HepG2 (cell line): Measurements from ENCODE around the gene TEC. TPM values are rescaled to one million over a fixed set of nuclear protein-coding genes. Genes with fewer than 3 reads are reported as not detected.

Source experiments
- ATAC-seq: fragments of 200-7000 bp; cut with Tn5 transposase; 3 replicates; pipeline ENCODE4 v1.9.1; 2020; ENCODE audit warnings: mild to moderate bottlenecking, moderate library complexity
- BruUV-seq: library from RNA; stranded (reverse); fragments of 400-500 nt; replicated peaks from 2 replicates; lab custom pipeline; 2021; lab: Mats Ljungman, UMichigan
- CTCF ChIA-PET: fragments of 300-600 bp; formaldehyde crosslinking; extraction: SDS; loops from one replicate; lab custom pipeline; 2021; ENCODE audit warnings: low total read pairs, inconsistent platforms, low intra/inter-chr PET ratio; lab: Yijun Ruan, JAX
- POLR2A ChIA-PET: fragments of 350-600 bp; sonication (Branson Sonifier 250); formaldehyde crosslinking; loops from one replicate; lab custom pipeline; 2020; ENCODE audit warnings: antibody characterized with exemption, inconsistent platforms; lab: Yijun Ruan, JAX
- DNase-seq: peaks from one replicate; pipeline ENCODE4 v3.0.0-alpha.2; 2015; ENCODE audit warnings: low spot score
- FAIRE-seq: peaks from 3 replicates; lab custom pipeline; 2011; peaks lifted over from hg19 to GRCh38; lab: Jason Lieb, UNC
- H2AFZ ChIP-seq: one replicate; pipeline ENCODE4 v1.6.1; 2011; ENCODE audit warnings: low read length, inconsistent platforms
- H3K27ac ChIP-seq: fragments of 300-600 bp; 3 replicates; pipeline ENCODE4 v1.8.0; 2011; ENCODE audit warnings: mixed run types, mild to moderate bottlenecking, mixed read lengths, low read length, inconsistent platforms; ENCODE audit not compliant: insufficient read depth; ENCODE audit errors: extremely low read length
- H3K27me3 ChIP-seq, 2 experiments: fragments of 200-600 bp in 1 of 2; 2 replicates in 1 of 2; 3 replicates in 1 of 2; pipeline versions ENCODE4 v1.6.0 to v1.8.0; 2011; ENCODE audit warnings: low read length in 2 of 2, mild to moderate bottlenecking in 2 of 2, moderate library complexity in 2 of 2, inconsistent platforms in 1 of 2; ENCODE audit not compliant: insufficient read depth in 2 of 2, control insufficient read depth in 1 of 2
- H3K36me3 ChIP-seq, 2 experiments: fragments of 200-600 bp in 1 of 2; replicated peaks in 1 of 2; 2 replicates in 1 of 2; 3 replicates in 1 of 2; pipeline versions ENCODE4 v1.5.1 to v1.8.0; 2011; ENCODE audit warnings: low read length in 2 of 2, inconsistent platforms in 1 of 2; ENCODE audit not compliant: insufficient read depth in 2 of 2, control insufficient read depth in 1 of 2
- H3K4me1 ChIP-seq: 2 replicates; pipeline ENCODE4 v1.5.1; 2012; ENCODE audit warnings: low read length, inconsistent platforms; ENCODE audit not compliant: insufficient read depth
- H3K4me2 ChIP-seq: 2 replicates; pipeline ENCODE4 v1.6.0; 2011; ENCODE audit warnings: low read depth, low read length, inconsistent platforms
- H3K4me3 ChIP-seq, 3 experiments: fragments of 200-600 bp in 1 of 3; sonication (generic), shearing (Covaris generic) in 1 of 3; replicated peaks in 1 of 3; 2 replicates each; pipeline ENCODE4 v1.5.1; 2011 to 2016; ENCODE audit warnings: low read length in 3 of 3, inconsistent platforms in 2 of 3, low read depth in 2 of 3, mild to moderate bottlenecking in 2 of 3, control low read depth in 1 of 3, mixed read lengths in 1 of 3; ENCODE audit not compliant: insufficient read depth in 1 of 3
- H3K79me2 ChIP-seq: one replicate; pipeline ENCODE4 v1.6.1; 2011; ENCODE audit warnings: low read length, inconsistent platforms; ENCODE audit not compliant: insufficient read depth
- H3K9ac ChIP-seq: 2 replicates; pipeline ENCODE4 v1.6.0; 2011; ENCODE audit warnings: mild to moderate bottlenecking, low read depth, low read length, inconsistent platforms; ENCODE audit not compliant: insufficient read depth
- H3K9me3 ChIP-seq: 2 replicates; pipeline ENCODE4 v1.5.1; 2012; ENCODE audit warnings: mild to moderate bottlenecking, low read length
- H4K20me1 ChIP-seq: 2 replicates; pipeline ENCODE4 v1.6.0; 2011; ENCODE audit warnings: inconsistent platforms, mild to moderate bottlenecking, low read length, moderate library complexity; ENCODE audit not compliant: insufficient read depth
- FOXC1 ChIP-seq: sonication (generic); formaldehyde crosslinking; IDR thresholded peaks from 2 replicates; pipeline ENCODE4 v1.8.0; 2022; ENCODE audit warnings: mild to moderate bottlenecking, missing genetic modification reagents, borderline replicate concordance
- FOXK1 ChIP-seq: sonication (generic); formaldehyde crosslinking; IDR thresholded peaks from 2 replicates; pipeline ENCODE4 v1.4.0; 2020; ENCODE audit warnings: low read depth, missing genetic modification reagents, borderline replicate concordance
- HCFC1 ChIP-seq: fragments of 150-350 bp; IDR thresholded peaks from 2 replicates; pipeline ENCODE4 v1.6.1; 2014; ENCODE audit warnings: low read depth, low read length
- HMGA1 ChIP-seq: sonication (generic); formaldehyde crosslinking; conservative IDR thresholded peaks from 2 replicates; pipeline ENCODE4 v1.4.0; 2020; ENCODE audit warnings: missing genetic modification reagents
- HNF4A ChIP-seq: sonication (generic); formaldehyde crosslinking; IDR thresholded peaks from 2 replicates; pipeline ENCODE4 v1.4.0; 2020; ENCODE audit warnings: missing genetic modification reagents
- IKZF4 ChIP-seq: sonication (generic); formaldehyde crosslinking; IDR thresholded peaks from 2 replicates; pipeline ENCODE4 v1.5.1; 2020; ENCODE audit warnings: borderline replicate concordance, mild to moderate bottlenecking, low read depth, missing genetic modification reagents; ENCODE audit errors: not compliant biosample characterization
- KLF15 ChIP-seq: sonication (generic); formaldehyde crosslinking; IDR thresholded peaks from 2 replicates; pipeline ENCODE4 v1.8.1; 2023; ENCODE audit warnings: borderline replicate concordance, mild to moderate bottlenecking, inconsistent platforms, missing genetic modification reagents, mixed read lengths
- MYNN ChIP-seq: sonication (generic); formaldehyde crosslinking; IDR thresholded peaks from 2 replicates; pipeline ENCODE4 v1.4.0; 2020; ENCODE audit warnings: mild to moderate bottlenecking, low read depth, missing genetic modification reagents
- NR1H2 ChIP-seq: sonication (generic); formaldehyde crosslinking; IDR thresholded peaks from 2 replicates; pipeline ENCODE4 v1.8.1; 2022; ENCODE audit warnings: low read depth, missing genetic modification reagents, borderline replicate concordance
- NR2F2 ChIP-seq: IDR thresholded peaks from 2 replicates; pipeline ENCODE4 v1.6.1; 2012; ENCODE audit warnings: low read depth, inconsistent platforms, borderline replicate concordance
- REL ChIP-seq: sonication (generic); formaldehyde crosslinking; conservative IDR thresholded peaks from 2 replicates; pipeline ENCODE4 v1.8.0; 2022; ENCODE audit warnings: mild to moderate bottlenecking, missing genetic modification reagents, moderate library complexity
- SP1 ChIP-seq, 2 experiments: fragments of 450-650 bp in 1 of 2; sonication (generic) in 1 of 2; formaldehyde crosslinking in 1 of 2; IDR thresholded peaks; 2 replicates each; pipeline versions ENCODE4 v1.4.0 to v1.6.1; 2016 to 2020; ENCODE audit warnings: missing genetic modification reagents in 1 of 2
- TARDBP ChIP-seq: sonication (generic); formaldehyde crosslinking; IDR thresholded peaks from 2 replicates; pipeline ENCODE4 v1.8.0; 2022; ENCODE audit warnings: mild to moderate bottlenecking, missing genetic modification reagents
- ZNF430 ChIP-seq: sonication (generic); formaldehyde crosslinking; IDR thresholded peaks from 2 replicates; pipeline ENCODE4 v1.9.0; 2021; ENCODE audit warnings: mild to moderate bottlenecking, missing genetic modification reagents
- ZNF7 ChIP-seq: IDR thresholded peaks from 2 replicates; pipeline ENCODE4 v1.6.1; 2016; ENCODE audit warnings: missing biosample characterization, missing genetic modification reagents
- ZNF790 ChIP-seq: sonication (generic); formaldehyde crosslinking; IDR thresholded peaks from 2 replicates; pipeline ENCODE4 v1.8.0; 2022; ENCODE audit warnings: missing genetic modification reagents, mild to moderate bottlenecking, borderline replicate concordance
- WGBS: methylation state at CpG from one replicate; pipeline ENCODE4 v1.1.6; 2017; ENCODE audit warnings: low lambda C conversion rate; 5-methylcytosine and 5-hydroxymethylcytosine counted together
- in situ Hi-C: cut with HindIII; loops from 2 replicates; pipeline ENCODE4 v1.10.0; 2017; ENCODE audit warnings: low pct_unique_long_range_greater_than_20kb; ENCODE audit not compliant: extremely low pct_ligation_motif_present
- intact Hi-C: fragments of 100-400 bp; cut with micrococcal nuclease; formaldehyde crosslinking; loops from one replicate; pipeline ENCODE4 v1.10.0; 2022; ENCODE audit not compliant: unreplicated experiment
- polyA plus RNA-seq, 8 experiments: library from polyadenylated mRNA; depleted of rRNA in 3 of 8; stranded (reverse) in 7 of 8; unstranded in 1 of 8; fragments of >200 nt; fragmentation: Illumina TruSeq in 4 of 8; extraction: Trizol in 4 of 8; gene quantifications; 2 replicates each; pipeline versions ENCODE4 v1.2.1 to v1.2.3, GENCODE V29; 2011 to 2016; ENCODE audit warnings: low read depth in 4 of 8, missing spikeins in 1 of 8, mixed read lengths in 1 of 8; ENCODE audit not compliant: insufficient read depth in 1 of 8
- total RNA-seq, 5 experiments: library from RNA; depleted of rRNA; stranded (reverse); fragments of >200 nt; fragmentation: Illumina TruSeq; extraction: Trizol; gene quantifications; 2 replicates each; pipeline ENCODE4 v1.2.3, GENCODE V29; 2016; ENCODE audit warnings: low read depth in 1 of 5

The TEC gene
- total and polyA plus RNA-seq, 2 of the 13 experiments (the other 11 are each of a cell fraction or from before 2014, with no cell fraction given): 0.05 to 0.20 TPM

DNA sequence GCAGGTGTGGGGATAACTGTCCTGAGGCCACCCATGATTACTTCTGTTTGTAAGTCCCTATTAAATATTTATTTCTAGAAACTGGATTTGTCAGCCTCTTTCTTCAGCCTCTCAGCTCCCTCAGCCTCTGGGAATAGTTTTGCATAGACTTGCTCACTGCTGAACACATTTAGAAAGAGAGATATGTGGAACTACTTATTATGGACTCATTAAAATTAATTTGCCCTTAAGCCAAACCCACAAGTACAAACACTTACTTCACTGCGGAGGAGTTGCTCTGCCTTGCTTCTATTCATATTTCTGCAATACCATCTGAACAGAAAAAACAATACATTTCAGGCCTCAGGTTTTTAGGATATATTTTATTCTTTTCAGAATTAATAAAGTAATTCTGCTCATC is 113.2 kb downstream of the TEC start:
- Histone ChIP-seq H3K4me1 (no peaks in the 10 kb centered on the region), H3K36me3 (no peaks in the 10 kb centered on the region), H4K20me1 (no peaks in the 10 kb centered on the region), H3K9me3 (peaks cover 29% of the 10 kb centered on the region), H3K79me2 (no peaks in the 10 kb centered on the region), H2AFZ (no peak overlapping the region), H3K27ac (no peak overlapping the region), H3K9ac (no peak overlapping the region), H3K27me3 (no peaks in the 10 kb centered on the region), H3K4me3 (no peak overlapping the region), H3K4me2 (no peak overlapping the region)
- WGBS: 91% methylated on average over 1 of the region's 1 CpG
- ChIA-PET CTCF (no interaction called here), POLR2A (no interaction called here)
- in situ Hi-C loops: no loop called here
- TF ChIP-seq HCFC1 (no peak), NR1H2 (CRISPR knock-in tag) (no peak), ZNF790 (CRISPR knock-in tag) (no peak), TARDBP (CRISPR knock-in tag) (no peak), FOXK1 (CRISPR knock-in tag) (no peak), HNF4A (no peak), SP1 (IDR thresholded peaks at IDR 0.05) (no peak), SP1 (CRISPR knock-in tag; IDR thresholded peaks at IDR 0.05) (no peak), NR2F2 (no peak), ZNF7 (CRISPR knock-in tag) (no peak)
- intact Hi-C loops: no loop called here
- DNase-seq: no peak
- no TSS peak for BruUV-seq
- no peak for FAIRE-seq
- ATAC-seq: no peak

DNA sequence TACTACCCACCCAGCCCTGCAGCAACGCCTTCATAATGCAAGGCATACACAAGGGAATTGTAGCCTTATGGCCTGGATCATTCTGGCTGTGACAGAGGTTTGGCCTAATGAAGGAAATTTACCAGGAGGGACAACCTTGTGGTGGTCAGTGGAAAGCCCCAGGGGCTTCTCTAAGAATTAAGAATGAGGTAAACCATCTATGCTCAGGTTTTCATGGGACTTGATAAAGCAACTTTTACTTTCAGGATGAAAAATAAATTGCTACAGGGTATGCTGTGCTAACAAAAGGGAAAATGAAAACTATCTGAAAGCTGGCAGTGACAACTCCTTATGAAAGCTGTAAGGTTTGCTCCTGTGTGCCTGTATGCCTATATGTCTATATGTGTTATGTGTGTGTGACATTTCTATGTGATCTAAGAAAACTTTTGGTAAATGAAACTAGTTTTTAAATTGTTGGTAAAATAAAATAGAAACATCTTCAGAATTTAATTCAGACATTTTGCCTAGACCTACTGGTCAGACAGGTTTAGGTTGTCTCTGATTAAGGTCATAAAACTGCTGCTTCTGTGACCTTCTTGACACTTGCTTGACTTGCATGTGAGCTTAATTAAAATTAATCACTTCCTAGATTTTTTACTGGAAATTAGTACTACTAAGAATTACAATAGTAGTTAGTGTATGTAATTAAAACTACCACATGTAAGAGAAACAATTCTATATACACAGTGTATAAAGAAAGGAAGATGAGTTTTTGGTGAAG is 115.7 kb downstream of the TEC start:
- no peak overlapping the region for H3K4me2 ChIP-seq
- ATAC-seq (no peak), FAIRE-seq (no peak), DNase-seq (no peak)
- H2AFZ ChIP-seq: no peak overlapping the region
- TF ChIP-seq REL (CRISPR knock-in tag) (no peak), FOXC1 (CRISPR knock-in tag) (no peak), IKZF4 (CRISPR knock-in tag) (no peak), KLF15 (no peak), ZNF430 (CRISPR knock-in tag) (no peak), MYNN (no peak), HMGA1 (CRISPR knock-in tag) (no peak)
- H3K4me3 ChIP-seq: no peak overlapping the region
- H3K27me3 ChIP-seq: no peaks in the 10 kb centered on the region
- H3K36me3 ChIP-seq: no peaks in the 10 kb centered on the region
- no peaks in the 10 kb centered on the region for H3K4me1 ChIP-seq
- no peak overlapping the region for H3K9ac ChIP-seq
- H3K79me2 ChIP-seq: no peaks in the 10 kb centered on the region
- CTCF ChIA-PET: no interaction called here
- in situ Hi-C loops: no loop called here
- WGBS: 0% methylated on average over 1 of the region's 1 CpG
- POLR2A ChIA-PET: no interaction called here
- no peaks in the 10 kb centered on the region for H4K20me1 ChIP-seq
- no peak overlapping the region for H3K27ac ChIP-seq
- intact Hi-C loops: no loop called here
- peaks cover 29% of the 10 kb centered on the region for H3K9me3 ChIP-seq
- BruUV-seq: no TSS peak
